ENCODE measurements around the gene CIB2.

The CIB2 gene

GRCh38 chr15:78105476-78106241 lies 25.6 kb downstream of the CIB2 start:
- no peak for DNase-seq

- no peak for DNase-seq
Measured at GRCh38 chr15:78104566-78105475, 26.4 kb downstream of the CIB2 start.

DNA sequence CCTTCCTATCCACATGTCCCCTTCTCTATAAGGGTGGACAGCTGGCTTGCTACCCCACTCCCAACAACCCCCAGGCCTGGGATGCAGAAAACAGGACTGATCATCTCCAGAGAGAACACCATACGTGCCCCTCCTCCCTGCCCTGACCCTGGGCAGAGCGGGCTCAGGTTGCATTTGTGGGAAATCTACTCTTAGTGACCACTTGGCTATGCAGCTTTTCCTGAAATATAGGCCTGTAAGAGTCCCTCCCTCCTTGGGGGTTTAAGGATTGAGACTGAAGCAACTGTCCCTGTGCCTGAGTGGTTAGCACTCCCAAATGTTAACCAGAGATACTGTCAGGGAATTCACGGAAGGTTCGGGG lies 27.1 kb downstream of the CIB2 start:
- no peak for DNase-seq

GRCh38 chr15:78103406-78104118 lies 27.7 kb downstream of the CIB2 start:
- peak; percentile 36 for DNase-seq

DNA sequence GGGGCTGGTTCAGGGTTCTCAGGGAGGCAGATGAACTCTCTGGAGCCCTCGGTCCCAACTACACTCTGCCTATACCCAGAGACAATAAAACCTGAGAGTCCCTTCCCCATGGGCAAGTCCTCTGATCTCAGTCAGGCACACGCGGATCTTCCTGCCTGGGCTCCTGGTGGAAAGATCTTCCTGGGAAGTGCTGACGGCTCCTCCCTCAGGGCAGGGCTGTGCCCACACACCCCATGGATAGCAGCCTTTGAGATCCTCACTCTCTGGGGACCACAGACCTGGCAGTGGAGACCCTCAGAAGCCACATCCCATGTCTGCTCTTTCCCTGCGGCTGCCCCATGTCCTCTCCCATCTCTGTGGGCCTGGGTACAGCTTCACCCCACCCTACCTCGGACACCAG lies 28.5 kb downstream of the CIB2 start:
- DNase-seq, result no peak

DNA sequence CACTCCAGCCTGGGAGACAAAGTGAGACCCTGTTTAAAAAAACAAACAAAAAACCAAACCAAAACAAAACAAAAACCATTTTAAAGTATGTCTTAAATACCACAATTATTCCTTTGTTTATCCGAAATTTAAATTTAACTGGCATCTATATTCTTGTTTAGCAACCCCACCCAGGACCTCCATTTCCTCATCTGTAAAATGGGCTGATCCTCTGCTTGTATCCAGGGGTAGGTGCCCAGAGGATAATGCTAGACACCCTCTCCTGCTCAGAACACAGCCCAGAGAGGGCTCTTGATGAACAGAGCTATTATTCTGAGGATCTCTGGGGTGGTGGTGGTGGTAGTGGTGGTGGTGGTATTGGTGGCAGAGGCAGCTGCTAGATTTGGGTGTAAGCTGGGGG lies 29.0 kb downstream of the CIB2 start:
- no peak for DNase-seq

DNA sequence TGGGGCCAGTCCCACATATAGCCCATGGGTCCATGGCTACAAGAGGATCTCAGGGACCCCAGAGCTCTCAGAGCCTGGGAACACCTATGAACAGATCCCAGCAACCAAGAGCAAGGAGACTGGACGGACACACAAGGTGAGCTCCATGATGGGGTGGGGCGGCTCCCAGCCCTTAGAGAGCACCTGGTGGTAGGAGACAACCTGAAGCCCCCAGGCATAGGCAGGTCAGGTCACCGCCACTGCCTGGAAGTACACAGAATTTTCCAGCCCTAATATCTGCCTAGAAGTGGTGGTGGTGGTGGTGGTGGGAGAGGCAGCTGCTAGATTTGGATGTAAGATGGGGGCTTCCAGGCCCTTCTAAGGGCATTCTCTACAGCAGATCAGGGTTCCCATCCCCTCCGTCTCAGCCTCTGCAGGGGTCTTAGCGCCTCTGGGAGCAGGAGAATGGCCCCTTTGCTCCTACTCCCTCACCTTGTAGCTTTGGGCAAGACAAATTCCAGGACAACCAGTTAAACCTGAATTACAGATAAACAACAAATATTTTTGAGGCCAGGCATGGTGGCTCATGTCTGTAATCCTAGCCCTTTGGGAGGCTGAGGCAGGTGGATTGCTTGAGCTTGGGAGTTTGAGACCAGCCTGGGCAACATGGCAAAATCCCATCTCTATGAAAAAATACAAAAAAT lies 29.7 kb downstream of the CIB2 start:
- no peak for DNase-seq

GRCh38 chr15:78100886-78101285 lies 30.4 kb downstream of the CIB2 start:
- DNase-seq, result no peak

DNA sequence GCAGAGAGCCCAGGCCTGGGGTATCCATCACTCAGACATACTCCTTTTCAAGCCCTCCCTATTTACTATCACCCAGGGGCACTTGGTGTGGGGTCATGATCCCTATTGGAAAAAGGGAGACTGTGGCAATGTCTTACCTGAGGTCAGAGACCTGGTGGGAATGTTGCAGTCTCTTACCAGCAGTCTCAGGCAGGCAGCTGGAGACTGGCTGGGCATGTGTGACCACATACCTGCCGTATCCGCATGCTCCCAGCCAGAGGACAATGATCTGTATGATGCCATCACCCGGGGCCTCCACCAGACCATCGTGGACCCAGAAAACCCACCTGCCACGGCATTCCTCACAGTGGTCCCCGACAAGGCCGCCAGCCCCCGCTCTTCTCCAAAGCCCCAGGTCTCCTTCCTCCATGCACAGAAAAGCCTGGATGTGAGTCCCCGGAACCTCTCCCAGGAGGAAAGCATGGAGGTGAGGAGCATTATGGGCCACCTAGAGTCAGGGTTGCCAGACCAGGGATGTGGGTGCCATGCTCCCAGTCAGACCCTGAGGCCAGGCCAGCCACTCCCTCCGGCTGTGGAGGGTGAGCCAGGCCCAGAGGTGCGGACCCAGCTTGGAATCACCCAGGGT lies 33.0 kb downstream of the CIB2 start:
- no peak for DNase-seq

- DNase-seq, result no peak
Measured at GRCh38 chr15:78097667-78098066, 33.6 kb downstream of the CIB2 start.

GRCh38 chr15:78093242-78094020 lies 37.8 kb downstream of the CIB2 start:
- no peak for DNase-seq

DNA sequence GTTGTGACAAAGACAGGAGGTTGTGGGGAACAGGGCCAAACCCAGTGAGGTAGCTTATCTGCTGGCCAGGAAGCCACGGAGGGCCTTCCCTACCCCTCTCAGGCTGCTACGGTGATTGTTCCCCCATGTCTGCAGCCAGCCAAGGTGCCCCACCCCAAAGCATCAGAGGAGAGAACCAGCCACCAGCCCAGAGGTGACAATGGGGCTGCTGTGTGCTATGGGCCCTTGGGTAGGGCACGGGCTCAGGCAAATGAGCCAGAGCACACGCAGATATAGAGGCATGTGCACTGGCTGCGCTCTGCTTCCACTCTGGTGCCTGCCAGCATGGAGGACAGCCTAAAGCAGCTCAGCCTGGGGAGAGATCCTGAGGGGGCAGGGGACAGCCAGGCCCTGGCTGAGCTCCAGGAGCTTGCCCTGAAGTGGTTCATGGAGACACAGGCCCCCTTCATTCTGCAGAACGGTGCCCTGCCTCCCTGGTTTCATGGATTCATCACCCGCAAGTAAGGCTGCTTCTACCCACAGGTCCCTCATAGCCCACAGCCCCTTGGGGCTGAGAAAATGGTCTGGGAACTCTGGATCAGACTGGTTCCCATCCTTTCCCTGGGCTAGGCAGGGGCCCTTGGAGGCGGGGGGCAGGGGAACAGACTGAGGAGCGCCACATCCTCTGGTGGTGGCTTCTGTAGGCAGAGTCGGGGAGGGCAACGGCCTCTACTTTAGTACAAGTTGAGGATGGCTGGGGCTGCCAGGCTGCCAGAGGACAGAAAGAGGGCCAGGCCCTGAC lies 38.8 kb downstream of the CIB2 start, which contains the start of gene SH2D7:
TSS of gene SH2D7 (plus strand) at position 301 of the 781 bp plus-strand sequence. CDS start at position 325, 24 bp downstream.
- DNase-seq, result no peak

- no peak for DNase-seq
Measured at GRCh38 chr15:78090422-78091063, 40.7 kb downstream of the CIB2 start.

- no peak for DNase-seq
Measured at GRCh38 chr15:78088773-78089080, 42.5 kb downstream of the CIB2 start.

- no peak for DNase-seq
Measured at GRCh38 chr15:78087951-78088772, 43.1 kb downstream of the CIB2 start.

GRCh38 chr15:78085928-78086327 lies 45.3 kb downstream of the CIB2 start:
- DNase-seq, result no peak

GRCh38 chr15:78084449-78084750 lies 46.8 kb downstream of the CIB2 start:
- no peak for DNase-seq

- no peak for DNase-seq
Measured at GRCh38 chr15:78083687-78084448, 47.4 kb downstream of the CIB2 start.

- no peak for DNase-seq
Measured at GRCh38 chr15:78083186-78083585, 48.1 kb downstream of the CIB2 start.

Data from KG1 (cell line).